Large intestine (tissue), 3 donors: ENCODE measurements around the gene ZNF771. TPM values are rescaled to one million over a fixed set of nuclear protein-coding genes. Genes with fewer than 3 reads are reported as not detected.
A peak's percentile ranks its signal among the peaks of the same experiment; 100 is the strongest.

Experiments used
- DNase-seq, 2 donors: peaks; one replicate each; pipeline versions ENCODE4 v3.0.0 to v3.0.0-alpha.2; 2013
- H3K27ac ChIP-seq: one replicate; pipeline ENCODE4 v1.5.1; 2013; ENCODE audit warnings: low read length
- H3K27me3 ChIP-seq: 2 replicates; pipeline ENCODE4 v1.6.1; 2013; ENCODE audit warnings: low read length; ENCODE audit not compliant: control insufficient read depth, insufficient read depth
- H3K36me3 ChIP-seq: 2 replicates; pipeline ENCODE4 v1.6.1; 2013; ENCODE audit warnings: low read length; ENCODE audit not compliant: control insufficient read depth, insufficient read depth
- H3K4me1 ChIP-seq: one replicate; pipeline ENCODE4 v1.6.1; 2013; ENCODE audit warnings: low read length; ENCODE audit not compliant: control insufficient read depth, insufficient read depth
- H3K4me3 ChIP-seq: one replicate; pipeline ENCODE4 v1.5.1; 2013; ENCODE audit warnings: low read length
- H3K9me3 ChIP-seq: one replicate; pipeline ENCODE4 v1.6.1; 2013; ENCODE audit warnings: mild to moderate bottlenecking, low read depth, low read length, moderate library complexity; ENCODE audit not compliant: control insufficient read depth
- WGBS: methylation state at CpG from one replicate; pipeline ENCODE4 v1.1.5; 2013; ENCODE audit warnings: low lambda C conversion rate; ENCODE audit not compliant: insufficient coverage; 5-methylcytosine and 5-hydroxymethylcytosine counted together
- polyA plus RNA-seq: library from polyadenylated mRNA; unstranded; fragments of 120-200 nt; gene quantifications from one replicate; pipeline ENCODE4 v1.2.1, GENCODE V29; 2013

Gene ZNF771
- polyA plus RNA-seq, 1 donor: 4.0 TPM

GRCh38 chr16:30367349-30368009 lies 39.9 kb upstream of the ZNF771 start:
- Histone ChIP-seq H3K27me3 (no peaks in the 10 kb centered on the region), H3K4me3 (peak overlapping the region; percentile 65), H3K27ac (no peak overlapping the region), H3K4me1 (peaks cover 8% of the 10 kb centered on the region), H3K36me3 (peaks cover 26% of the 10 kb centered on the region), H3K9me3 (no peaks in the 10 kb centered on the region)
- no peak for DNase-seq
- WGBS: 100% methylated on average over 3 of the region's 10 CpGs

GRCh38 chr16:30368122-30368791 lies 39.1 kb upstream of the ZNF771 start:
- Histone ChIP-seq H3K4me1 (peaks cover 8% of the 10 kb centered on the region), H3K27ac (no peak overlapping the region), H3K9me3 (no peaks in the 10 kb centered on the region), H3K36me3 (peaks cover 21% of the 10 kb centered on the region), H3K4me3 (peak overlapping the region; percentile 65), H3K27me3 (no peaks in the 10 kb centered on the region)
- no CpG with 5 or more reads among the region's 8 CpGs for WGBS
- DNase-seq: peak in 1 of 2 donors; percentile 50

- peaks cover 8% of the 10 kb centered on the region for H3K4me1 ChIP-seq
- no CpG with 5 or more reads among the region's 4 CpGs for WGBS
These were observed 38.7 kb upstream of the ZNF771 start for GRCh38 chr16:30368792-30369090.

GRCh38 chr16:30369091-30369937 lies 38.1 kb upstream of the ZNF771 start:
- H3K27ac ChIP-seq: peak overlapping the region; percentile 45
- H3K4me1 ChIP-seq: peaks cover 8% of the 10 kb centered on the region
- no CpG with 5 or more reads among the region's 45 CpGs for WGBS
- H3K36me3 ChIP-seq: peaks cover 20% of the 10 kb centered on the region
- no peaks in the 10 kb centered on the region for H3K27me3 ChIP-seq
- H3K9me3 ChIP-seq: no peaks in the 10 kb centered on the region
- peak in 1 of 2 donors; percentile 50 for DNase-seq
- peak overlapping the region; percentile 65 for H3K4me3 ChIP-seq

More at GRCh38 chr16:30368792-30369090, 38.7 kb upstream of the ZNF771 start:
- Histone ChIP-seq H3K27me3 (no peaks in the 10 kb centered on the region), H3K4me3 (peak overlapping the region; percentile 65), H3K27ac (peak overlapping the region; percentile 45), H3K9me3 (no peaks in the 10 kb centered on the region), H3K36me3 (peaks cover 20% of the 10 kb centered on the region)
- DNase-seq: no peak

GRCh38 chr16:30369938-30370455 lies 37.4 kb upstream of the ZNF771 start:
- no CpG with 5 or more reads among the region's 76 CpGs for WGBS
- no peak for DNase-seq
- Histone ChIP-seq H3K4me3 (peak overlapping the region; percentile 65), H3K36me3 (peaks cover 13% of the 10 kb centered on the region), H3K4me1 (peaks cover 8% of the 10 kb centered on the region), H3K27ac (no peak overlapping the region), H3K27me3 (no peaks in the 10 kb centered on the region), H3K9me3 (no peaks in the 10 kb centered on the region)

GRCh38 chr16:30370456-30371247 lies 36.8 kb upstream of the ZNF771 start, which contains the start of gene TBC1D10B:
Gene TBC1D10B, minus strand, starts transcription at chr16:30370494. Its CDS starts 311 bp downstream, at chr16:30370183.
- Histone ChIP-seq H3K27ac (peak within 1 kb of the TSS; percentile 67), H3K36me3 (peaks cover 7% of the 10 kb centered on the region), H3K4me1 (peaks cover 8% of the 10 kb centered on the region), H3K9me3 (no peaks in the 10 kb centered on the region), H3K27me3 (no peaks in the 10 kb centered on the region), H3K4me3 (peak within 1 kb of the TSS; percentile 65)
- WGBS: 0% methylated on average over 7 of the region's 40 CpGs
- DNase-seq: peak; percentile 100

- H3K27ac ChIP-seq: peak overlapping the region; percentile 67
- peaks cover 4% of the 10 kb centered on the region for H3K36me3 ChIP-seq
- no peaks in the 10 kb centered on the region for H3K9me3 ChIP-seq
- no peaks in the 10 kb centered on the region for H3K27me3 ChIP-seq
- H3K4me1 ChIP-seq: peaks cover 8% of the 10 kb centered on the region
- peak overlapping the region; percentile 35 for H3K4me3 ChIP-seq
- WGBS: 80% methylated on average over 1 of the region's 11 CpGs
- DNase-seq: no peak
These were observed 36.1 kb upstream of the ZNF771 start for GRCh38 chr16:30371248-30371816.

- no peak for DNase-seq
- no CpG with 5 or more reads among the region's 6 CpGs for WGBS
- Histone ChIP-seq H3K36me3 (peaks cover 2% of the 10 kb centered on the region), H3K9me3 (no peaks in the 10 kb centered on the region), H3K27ac (no peak overlapping the region), H3K4me1 (peaks cover 9% of the 10 kb centered on the region), H3K27me3 (no peaks in the 10 kb centered on the region), H3K4me3 (no peak overlapping the region)
These were observed 35.2 kb upstream of the ZNF771 start for GRCh38 chr16:30372038-30372712.

- H3K27ac ChIP-seq: no peak overlapping the region
- H3K36me3 ChIP-seq: peaks cover under 1% of the 10 kb centered on the region
- H3K9me3 ChIP-seq: no peaks in the 10 kb centered on the region
- WGBS: no CpG with 5 or more reads among the region's 5 CpGs
- no peaks in the 10 kb centered on the region for H3K27me3 ChIP-seq
- H3K4me1 ChIP-seq: peaks cover 7% of the 10 kb centered on the region
- DNase-seq: no peak
- H3K4me3 ChIP-seq: no peak overlapping the region
These were observed 34.7 kb upstream of the ZNF771 start for GRCh38 chr16:30372725-30373124.
